Stomach (tissue), 4 donors: Measurements from ENCODE around the gene MYOC.

ENCODE experiments used
- CTCF ChIP-seq, 7 experiments: fragments of 450-650 bp in 4 of 7; fragments of 200-600 bp in 3 of 7; sonication (generic) in 3 of 7; IDR thresholded peaks; one replicate each; pipeline ENCODE4 v1.5.1; 2016 to 2019; ENCODE audit warnings: antibody characterized with exemption in 7 of 7, control low read depth in 2 of 7, mild to moderate bottlenecking in 1 of 7
- POLR2A ChIP-seq, 4 donors: fragments of 450-650 bp; IDR thresholded peaks; one replicate each; pipeline ENCODE4 v1.6.1; 2016; ENCODE audit warnings: antibody characterized with exemption in 4 of 4, control low read depth in 2 of 4, mild to moderate bottlenecking in 1 of 4, moderate library complexity in 1 of 4
- POLR2AphosphoS5 ChIP-seq, 3 donors: sonication (generic); formaldehyde crosslinking; IDR thresholded peaks; one replicate each; pipeline ENCODE4 v1.6.1; 2016; ENCODE audit warnings: antibody characterized with exemption in 3 of 3

DNA sequence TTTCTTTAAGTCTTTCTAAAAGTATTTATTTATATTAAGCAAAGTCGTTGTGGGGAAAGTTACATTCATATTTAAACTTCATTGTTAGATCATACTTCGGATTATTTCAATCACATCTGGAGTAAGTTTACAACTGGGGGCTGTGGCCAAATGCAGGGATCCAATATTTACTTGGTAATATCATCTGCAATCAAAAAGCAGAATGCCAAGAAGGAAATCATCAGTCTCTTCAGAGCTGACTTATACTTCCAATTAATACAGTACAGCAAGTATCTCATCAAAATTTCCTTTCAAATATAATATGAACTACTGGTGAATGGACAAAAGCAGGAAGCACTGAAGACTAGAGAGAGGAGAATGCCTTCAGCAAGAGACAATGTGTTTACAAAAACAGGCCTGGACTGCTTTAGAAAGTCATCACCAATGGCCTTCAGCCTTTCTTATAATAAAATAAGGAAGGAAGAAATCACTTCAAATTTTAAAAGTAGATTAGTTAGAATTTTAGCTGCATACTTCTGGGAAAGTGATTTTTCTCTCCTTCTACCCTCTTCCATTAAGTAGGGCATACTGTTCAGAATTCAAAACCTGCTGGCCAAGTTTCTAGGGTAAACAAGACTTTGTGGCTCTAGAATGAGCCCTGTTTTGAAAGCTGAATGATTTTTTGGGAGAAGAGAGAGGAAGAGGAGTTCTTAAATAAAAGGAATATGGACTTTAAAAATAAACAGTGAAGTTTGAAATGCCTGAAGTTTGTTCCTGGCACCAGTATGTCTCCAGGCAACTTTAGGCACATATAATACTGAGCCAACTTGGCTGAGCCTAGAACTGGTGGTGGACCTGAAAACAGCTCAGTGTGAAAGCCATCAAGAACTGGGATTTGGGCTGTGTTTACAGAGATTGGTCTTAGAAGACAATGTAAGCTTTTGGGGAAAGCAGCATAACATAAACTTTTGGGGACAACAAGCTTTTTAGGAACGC lies 22.2 kb upstream of the MYOC start:
- no peak for TF ChIP-seq POLR2A (IDR thresholded peaks at IDR 0.05)
- TF ChIP-seq CTCF (IDR thresholded peaks at IDR 0.05) = no peak
- TF ChIP-seq POLR2AphosphoS5 (IDR thresholded peaks at IDR 0.05) = no peak
